Activated CD8-positive, alpha-beta memory T cell treated with anti-CD3 and anti-CD28 coated beads for 36 hours (primary cell): ENCODE results near the gene SLK. TPM values are rescaled to one million over a fixed set of nuclear protein-coding genes. Genes with fewer than 3 reads are reported as not detected.

Source experiments
- CTCF ChIA-PET: fragments of 350-600 bp; sonication (Branson Sonifier 250); formaldehyde crosslinking; loops from one replicate; lab custom pipeline; 2021; ENCODE audit warnings: antibody characterized with exemption; lab: Charles Lee
- POLR2A ChIA-PET: fragments of 350-600 bp; sonication (Branson Sonifier 250); formaldehyde crosslinking; loops from one replicate; lab custom pipeline; 2021; ENCODE audit warnings: antibody characterized with exemption; lab: Charles Lee
- total RNA-seq, 2 experiments: library from RNA; stranded (reverse); gene quantifications; one replicate each; pipeline ENCODE4 v1.2.3, GENCODE V29; 2021

Gene SLK
- total RNA-seq, 2 experiments from 2014 or later: 21.8 to 22.8 TPM

DNA sequence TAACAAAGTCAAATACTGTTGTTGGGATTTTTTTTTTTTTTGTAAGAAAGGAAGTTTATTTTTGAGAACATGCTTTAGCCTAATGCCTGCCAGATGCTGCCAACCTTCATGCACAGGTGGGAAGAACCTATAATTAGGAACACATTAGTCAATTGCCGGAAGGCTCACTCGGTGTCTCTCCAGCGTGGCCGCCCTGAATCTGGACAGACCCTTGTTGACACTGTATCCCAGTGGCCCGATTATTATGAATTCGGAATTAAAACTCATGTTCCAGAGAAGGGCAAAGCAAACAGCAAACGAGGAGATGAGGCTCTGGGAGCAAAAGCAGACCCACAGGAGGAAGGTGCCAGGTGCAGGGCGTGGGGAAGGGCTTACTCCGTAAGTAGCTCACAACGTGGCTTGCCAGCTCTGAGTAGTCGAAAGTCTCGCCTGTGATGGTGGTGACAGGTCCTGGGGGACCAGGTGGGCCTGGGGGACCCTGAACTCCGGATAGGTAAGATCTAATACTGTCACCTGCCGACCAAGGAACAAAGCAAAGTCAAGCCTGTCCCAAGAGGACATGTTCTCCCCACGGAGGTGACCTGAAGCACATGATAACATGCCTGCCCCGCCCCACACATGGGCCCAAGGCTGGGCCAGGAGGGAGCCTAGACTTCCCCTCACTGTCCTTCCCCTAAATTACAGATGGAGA lies 70.5 kb downstream of the SLK start:
- ChIA-PET POLR2A (no interaction called here), CTCF (interaction anchor here (0.7 kb wide), 1 partner anchor 314 kb away, joined by 3 read pairs; no protein-coding TSS in a partner anchor)

DNA sequence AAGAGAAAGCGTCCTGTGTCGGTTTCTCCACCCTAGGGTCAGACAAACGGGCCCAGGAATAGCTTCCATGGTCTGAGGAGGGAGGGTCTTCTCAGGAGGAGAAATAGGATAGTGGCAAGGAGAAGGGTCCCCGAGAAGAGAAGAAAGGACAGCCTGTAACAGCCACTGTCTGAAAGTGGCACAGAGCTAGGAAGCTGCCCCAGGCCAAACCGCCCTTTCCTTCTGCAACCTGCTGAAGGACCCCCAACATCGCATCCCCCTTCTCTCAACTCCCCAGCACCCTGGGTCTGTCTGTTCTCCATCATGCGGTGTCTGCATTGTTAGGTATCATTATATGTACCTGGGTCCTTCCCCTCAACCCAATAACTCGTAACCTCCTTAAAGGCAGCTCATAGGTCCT lies 71.6 kb downstream of the SLK start:
- ChIA-PET POLR2A (no interaction called here), CTCF (no interaction called here)

DNA sequence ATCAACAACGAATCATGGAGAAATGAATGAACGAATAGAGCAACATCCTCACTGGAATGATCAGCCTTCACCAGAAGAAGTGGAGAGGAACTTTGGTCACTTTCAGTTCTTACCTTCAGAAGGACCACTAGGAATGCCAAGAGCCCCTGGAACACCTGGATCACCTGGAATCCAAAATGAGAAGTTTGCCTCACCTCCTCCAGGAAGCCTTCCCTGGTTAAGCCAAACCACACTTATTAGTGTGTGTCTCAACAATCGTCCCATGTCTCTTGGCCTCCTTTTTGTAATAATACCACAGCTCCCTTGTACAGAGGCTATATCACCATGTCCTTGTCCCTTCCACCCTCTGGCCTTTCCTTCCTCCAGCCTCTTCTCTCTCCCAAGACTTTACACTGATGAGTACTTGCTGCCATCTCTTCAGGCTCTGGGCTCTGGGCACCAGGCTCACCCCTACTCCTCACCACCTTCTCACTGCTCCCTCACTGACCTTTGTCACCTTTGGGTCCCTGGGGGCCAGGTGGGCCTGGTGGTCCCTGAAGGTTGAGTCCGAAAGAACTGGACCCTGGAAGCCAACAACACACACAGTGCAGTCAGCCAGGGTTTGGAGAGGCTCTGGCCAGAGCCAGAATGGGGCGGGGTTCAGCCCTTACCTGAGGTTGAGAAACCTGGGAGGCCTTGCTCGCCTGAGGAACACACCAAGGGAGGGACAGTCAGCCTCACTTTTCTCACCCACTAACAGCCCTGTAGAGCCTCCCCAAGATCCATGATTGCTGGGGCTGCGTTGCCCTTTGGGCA lies 72.2 kb downstream of the SLK start:
- ChIA-PET POLR2A (no interaction called here), CTCF (no interaction called here)

DNA sequence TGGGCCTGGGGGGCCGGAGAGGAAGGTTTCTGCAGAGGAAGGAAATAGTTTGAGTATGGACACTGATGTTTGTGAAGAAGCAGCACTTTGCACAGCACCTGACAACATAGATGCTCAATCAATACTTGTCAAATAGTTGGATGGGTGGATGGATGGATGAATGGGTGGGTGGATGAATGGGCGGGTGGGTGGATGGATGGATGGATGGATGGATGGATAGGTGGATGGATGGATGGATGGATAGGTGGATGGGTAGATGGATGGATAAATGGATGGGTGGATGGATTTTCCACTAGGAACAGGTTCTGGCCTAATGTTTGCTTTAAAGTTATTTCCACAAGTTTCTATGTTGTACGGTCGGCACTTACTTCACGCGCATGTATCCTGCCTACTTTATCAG lies 73.4 kb downstream of the SLK start:
- CTCF ChIA-PET: no interaction called here
- POLR2A ChIA-PET: no interaction called here

- POLR2A ChIA-PET: no interaction called here
- CTCF ChIA-PET: no interaction called here
Observed at GRCh38 chr10:104040862-104041789, 74.2 kb downstream of the SLK start.

DNA sequence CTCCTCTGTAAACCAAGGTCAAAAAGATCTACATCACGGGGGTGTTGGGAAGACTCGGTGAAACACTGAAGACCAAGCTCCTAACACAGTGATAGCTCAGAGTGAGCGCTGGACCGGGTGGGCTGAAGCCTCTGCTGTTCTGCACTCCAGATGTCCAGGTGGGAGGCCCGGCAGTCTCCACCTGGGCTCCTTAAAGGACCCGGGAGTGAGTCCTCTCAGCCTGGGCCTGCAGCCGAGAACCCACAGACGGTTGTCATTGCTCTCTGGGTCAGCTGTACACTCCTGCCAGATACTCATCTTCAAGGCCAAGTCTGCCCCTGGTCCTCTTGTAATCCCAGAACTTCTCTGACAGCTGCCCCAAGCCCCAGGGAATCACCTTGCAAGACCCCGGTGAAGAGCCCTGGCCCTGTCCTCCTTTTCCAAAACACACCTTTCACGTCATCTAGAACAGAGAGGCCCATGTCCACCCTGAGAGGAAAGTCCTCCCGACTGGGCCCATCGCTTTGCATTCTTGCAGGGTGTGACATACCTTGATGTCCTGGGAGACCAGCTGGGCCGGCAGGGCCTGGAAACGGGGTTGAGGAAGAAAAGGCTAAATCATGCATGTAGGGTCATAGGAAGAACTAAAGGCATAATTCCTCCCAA lies 75.1 kb downstream of the SLK start:
- ChIA-PET POLR2A (no interaction called here), CTCF (no interaction called here)

DNA sequence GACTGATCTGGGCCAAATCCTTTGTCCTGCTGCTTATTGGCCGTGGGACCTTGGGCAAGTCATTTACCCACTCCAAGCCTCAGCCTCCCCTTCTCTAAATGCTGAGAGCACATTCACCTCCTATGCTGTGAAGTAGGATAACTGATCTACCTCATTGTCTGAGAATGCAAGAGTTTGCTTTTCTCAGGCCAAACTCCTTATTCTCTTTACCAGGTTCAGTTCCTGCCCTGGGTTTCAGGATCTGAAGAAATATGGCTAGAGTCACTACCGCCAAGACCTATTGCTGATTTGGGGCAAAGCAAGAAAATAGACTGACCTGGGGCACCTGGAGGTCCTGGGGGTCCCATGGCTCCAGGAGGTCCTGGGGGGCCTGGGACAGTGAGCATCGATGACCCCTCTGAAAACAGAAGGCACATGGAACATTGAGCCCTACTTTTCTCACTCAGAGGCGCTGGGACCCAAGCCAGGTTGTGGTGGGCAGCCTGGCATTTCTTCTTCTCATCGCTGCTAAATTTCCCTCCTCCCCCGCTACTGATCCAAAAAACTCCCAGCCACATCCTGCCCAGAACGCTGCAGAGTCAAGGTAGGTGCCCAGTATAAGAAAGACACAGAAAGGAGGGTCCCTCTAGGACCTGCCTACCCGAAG lies 76.4 kb downstream of the SLK start:
- POLR2A ChIA-PET: no interaction called here
- CTCF ChIA-PET: no interaction called here

GRCh38 chr10:104043854-104044253 lies 76.9 kb downstream of the SLK start:
- ChIA-PET CTCF (no interaction called here), POLR2A (no interaction called here)

DNA sequence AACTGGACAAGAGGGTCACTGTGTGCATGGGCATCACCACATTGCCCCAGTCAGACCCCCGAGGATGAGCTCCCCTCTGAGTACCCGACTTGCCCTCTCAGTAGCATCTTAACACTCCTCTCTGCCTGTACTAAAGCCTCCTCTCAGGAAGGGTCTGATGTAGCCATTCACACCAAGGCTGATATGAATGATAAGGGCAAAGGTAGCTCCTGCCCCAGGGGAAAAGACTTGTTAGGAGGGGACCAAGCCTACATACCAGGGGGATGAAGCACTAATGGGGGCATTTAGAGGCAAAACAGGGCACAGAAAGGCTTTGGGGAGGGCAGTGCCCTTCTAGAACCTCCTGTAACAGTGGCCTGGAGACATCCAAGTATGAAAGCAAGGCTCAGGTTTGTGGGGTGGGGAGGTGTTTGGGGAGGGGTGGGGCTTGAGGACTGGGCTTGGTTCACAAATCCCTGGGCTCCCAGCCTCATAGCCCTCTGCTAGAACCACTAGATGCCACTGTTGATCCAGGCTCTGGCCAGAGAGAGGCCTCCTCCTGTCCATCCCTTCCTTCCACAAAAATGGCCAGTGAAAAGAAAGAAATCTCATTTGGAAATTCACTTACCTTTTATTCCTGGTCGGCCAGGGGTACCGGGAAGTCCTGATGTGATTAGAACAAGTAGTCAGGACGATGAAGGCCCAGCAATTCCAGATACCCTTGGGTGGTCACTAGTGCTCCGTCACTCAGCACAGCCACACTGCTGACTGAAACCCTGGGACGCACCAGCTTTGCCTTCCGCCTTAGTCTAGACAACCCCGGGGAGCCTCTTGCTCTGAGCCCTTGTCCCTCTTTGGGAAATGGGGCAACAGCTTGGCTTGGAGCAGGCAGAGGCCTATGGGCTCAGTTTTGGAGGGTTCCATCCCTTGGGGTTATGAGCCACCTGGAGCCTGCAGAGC lies 78.5 kb downstream of the SLK start:
- CTCF ChIA-PET: interaction anchor here (0.7 kb wide), 1 partner anchor 156 kb away, joined by 3 read pairs; no protein-coding TSS in a partner anchor
- POLR2A ChIA-PET: no interaction called here

- POLR2A ChIA-PET: no interaction called here
- CTCF ChIA-PET: no interaction called here
Observed at GRCh38 chr10:104046651-104047050, 79.7 kb downstream of the SLK start.

DNA sequence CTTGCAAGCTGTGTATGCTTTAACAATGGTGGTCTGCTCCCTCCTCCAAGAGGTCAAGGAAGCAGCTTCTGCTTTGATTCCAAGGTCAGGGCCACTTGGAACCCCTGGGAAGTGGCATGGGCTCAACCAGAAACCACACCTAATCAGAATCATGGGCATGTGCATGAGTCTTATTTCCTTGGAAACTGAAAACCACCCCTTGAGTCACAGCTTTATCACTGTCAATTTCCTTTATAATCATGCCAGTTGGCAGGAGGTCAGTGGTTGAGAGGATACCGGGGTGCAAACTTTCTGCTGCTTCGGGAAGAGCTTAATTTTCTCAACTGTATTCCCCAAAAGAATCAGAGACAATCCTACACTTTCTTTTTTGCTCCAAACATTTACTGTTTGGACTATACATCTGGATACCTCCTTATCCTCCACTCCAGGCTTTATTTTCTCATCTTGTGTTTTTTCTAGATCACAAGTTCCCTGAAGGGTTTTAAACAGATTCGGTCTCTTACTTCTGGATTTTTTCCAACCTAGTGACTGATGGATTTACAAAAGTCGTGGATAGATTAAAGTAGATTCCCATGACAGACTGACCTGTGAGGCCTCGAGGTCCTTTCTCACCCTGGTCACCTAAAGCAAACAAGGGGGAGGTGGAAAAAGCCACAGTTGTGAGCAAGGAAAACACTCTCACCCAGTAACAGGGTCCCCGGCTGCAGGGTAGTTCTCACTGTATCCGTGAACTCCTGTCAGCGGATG lies 82.7 kb downstream of the SLK start:
- ChIA-PET POLR2A (no interaction called here), CTCF (no interaction called here)

DNA sequence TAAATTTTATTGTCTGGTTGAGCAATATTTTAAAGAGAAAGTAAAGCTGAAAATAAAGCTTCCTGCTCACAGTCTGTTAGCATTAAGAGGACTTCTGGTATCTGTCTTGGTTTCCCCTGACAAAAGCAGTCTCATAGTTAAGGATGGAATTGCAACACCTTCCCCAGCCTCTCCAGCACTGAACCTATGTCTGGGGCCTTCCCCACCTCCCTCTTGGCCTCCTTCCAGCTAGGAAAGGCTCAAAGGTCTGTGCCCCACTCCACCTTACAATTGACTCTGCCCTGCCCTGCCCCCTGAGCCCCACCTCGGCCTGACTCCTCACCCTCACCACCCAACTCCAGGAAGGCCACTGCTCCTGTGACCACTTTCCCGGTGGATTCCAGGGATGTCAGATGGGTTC lies 85.5 kb downstream of the SLK start:
- POLR2A ChIA-PET: no interaction called here
- CTCF ChIA-PET: no interaction called here

- CTCF ChIA-PET: interaction anchor here (0.6 kb wide), 1 partner anchor 270 kb away, joined by 3 read pairs; no protein-coding TSS in a partner anchor
Observed at GRCh38 chr10:104053201-104053600, 86.3 kb downstream of the SLK start.

GRCh38 chr10:104054430-104054829 lies 87.5 kb downstream of the SLK start:
- CTCF ChIA-PET: interaction anchor here (0.7 kb wide), 1 partner anchor 206 kb away, joined by 3 read pairs; no protein-coding TSS in a partner anchor
- POLR2A ChIA-PET: no interaction called here

More at GRCh38 chr10:104053201-104053600, 86.3 kb downstream of the SLK start:
- POLR2A ChIA-PET: no interaction called here

DNA sequence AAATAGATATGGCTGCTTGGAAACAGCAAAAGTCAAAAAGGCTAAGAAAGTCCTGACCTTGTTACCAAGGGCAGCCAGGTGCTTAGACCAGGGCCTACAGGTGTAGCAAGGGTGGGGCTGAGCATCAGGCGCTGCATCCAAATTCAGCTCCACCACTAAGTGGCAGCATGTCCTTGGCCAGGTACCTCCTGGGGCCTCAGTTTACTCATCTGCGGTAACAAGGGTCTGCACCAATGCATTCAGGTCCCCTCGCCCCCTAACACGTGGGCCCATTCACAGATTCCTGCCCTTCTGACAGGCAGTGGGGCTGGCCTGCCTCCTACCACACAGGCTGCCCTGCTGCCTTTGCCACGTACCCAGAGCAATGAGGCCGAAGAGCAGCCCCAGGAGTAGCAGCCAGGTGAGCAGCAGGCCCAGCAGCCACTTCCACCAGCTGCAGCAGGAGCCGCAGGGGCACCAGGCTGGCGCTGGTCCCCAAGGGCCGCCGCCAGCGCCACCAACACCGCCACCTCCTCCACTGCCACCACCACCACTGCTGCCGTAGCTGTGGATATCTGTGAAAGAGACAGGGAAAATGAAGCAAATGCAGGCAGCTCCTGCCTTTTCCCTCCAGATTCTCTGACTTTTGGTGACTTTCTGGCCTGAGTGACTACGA lies 89.8 kb downstream of the SLK start:
- CTCF ChIA-PET: interaction anchor here (0.6 to 1.5 kb wide), 2 partner anchors 56 to 168 kb away, joined by 3 read pairs; no protein-coding TSS in a partner anchor

GRCh38 chr10:104057717-104058116 lies 90.8 kb downstream of the SLK start:
- ChIA-PET CTCF (no interaction called here), POLR2A (no interaction called here)

More for the DNA sequence above, 89.8 kb downstream of the SLK start:
- POLR2A ChIA-PET: no interaction called here
